ENCODE data around the gene FGR.

DNA sequence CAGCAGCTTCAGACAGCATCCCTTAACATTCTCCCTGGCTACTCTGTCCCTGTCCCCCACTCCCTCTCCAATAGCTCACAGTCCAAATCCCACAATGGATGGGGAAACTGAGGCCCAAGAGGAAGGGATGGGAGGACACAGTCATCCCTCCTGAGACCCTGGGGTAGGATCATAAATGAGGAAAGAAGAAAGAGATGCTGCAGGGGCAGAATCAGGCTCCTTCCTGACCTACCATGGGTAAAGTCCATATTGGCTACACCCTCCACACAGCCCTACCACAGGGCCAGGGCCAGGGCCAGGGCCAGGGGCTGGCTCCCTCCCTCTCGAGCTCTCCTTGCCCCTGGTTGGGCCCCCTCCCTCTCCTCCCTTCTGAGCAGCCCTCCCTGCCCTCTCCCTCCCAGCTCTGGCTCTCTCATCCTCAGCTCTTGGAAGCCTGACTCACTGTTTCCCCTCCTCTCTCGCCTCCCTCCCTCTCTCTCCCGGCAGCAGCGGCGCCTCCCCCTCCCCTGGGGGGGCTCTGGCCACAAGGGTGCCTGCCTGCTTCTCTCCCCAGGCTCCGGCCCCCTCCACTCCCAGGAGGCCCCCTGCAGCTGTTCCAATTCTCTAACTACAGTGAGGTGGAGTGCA lies 36.0 kb downstream of the FGR start:
- TF ChIP-seq POLR2A (IDR thresholded peaks at IDR 0.05; ENCODE audit: borderline replicate concordance, extremely low read depth, insufficient read depth, insufficient read length) (no peak), EZH2 (IDR thresholded peaks at IDR 0.05) (no peak)
- TF ChIP-seq, protein P1, sequence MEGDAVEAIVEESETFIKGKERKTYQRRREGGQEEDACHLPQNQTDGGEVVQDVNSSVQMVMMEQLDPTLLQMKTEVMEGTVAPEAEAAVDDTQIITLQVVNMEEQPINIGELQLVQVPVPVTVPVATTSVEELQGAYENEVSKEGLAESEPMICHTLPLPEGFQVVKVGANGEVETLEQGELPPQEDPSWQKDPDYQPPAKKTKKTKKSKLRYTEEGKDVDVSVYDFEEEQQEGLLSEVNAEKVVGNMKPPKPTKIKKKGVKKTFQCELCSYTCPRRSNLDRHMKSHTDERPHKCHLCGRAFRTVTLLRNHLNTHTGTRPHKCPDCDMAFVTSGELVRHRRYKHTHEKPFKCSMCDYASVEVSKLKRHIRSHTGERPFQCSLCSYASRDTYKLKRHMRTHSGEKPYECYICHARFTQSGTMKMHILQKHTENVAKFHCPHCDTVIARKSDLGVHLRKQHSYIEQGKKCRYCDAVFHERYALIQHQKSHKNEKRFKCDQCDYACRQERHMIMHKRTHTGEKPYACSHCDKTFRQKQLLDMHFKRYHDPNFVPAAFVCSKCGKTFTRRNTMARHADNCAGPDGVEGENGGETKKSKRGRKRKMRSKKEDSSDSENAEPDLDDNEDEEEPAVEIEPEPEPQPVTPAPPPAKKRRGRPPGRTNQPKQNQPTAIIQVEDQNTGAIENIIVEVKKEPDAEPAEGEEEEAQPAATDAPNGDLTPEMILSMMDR (IDR thresholded peaks at IDR 0.05 in 2 of 3, conservative IDR thresholded peaks at IDR 0.05 in 1 of 3; ENCODE audit: borderline replicate concordance in 1 of 3, insufficient read depth in 1 of 3, low read depth in 2 of 3, low read length in 2 of 3): no peak
